ENCODE data around the gene C16orf89.
A peak's percentile ranks its signal among the peaks of the same experiment; 100 is the strongest.
"Not testable (repeated sequence)": the region's sequence is repeated elsewhere in the genome, so short reads cannot be mapped to it uniquely, and the experiment has no call there.

C16orf89 gene

GRCh38 chr16:5084802-5085201, 19.0 kb upstream of the C16orf89 start:
- peak; percentile 30 to 44 for DNase-seq (ENCODE audit: low read depth in 2 of 2)

GRCh38 chr16:5084099-5084731, 18.5 kb upstream of the C16orf89 start:
- not testable (repeated sequence) for DNase-seq (ENCODE audit: low read depth in 2 of 2)

GRCh38 chr16:5083646-5084045, 17.9 kb upstream of the C16orf89 start:
- DNase-seq (ENCODE audit: low read depth in 2 of 2) = not testable (repeated sequence)

- DNase-seq (ENCODE audit: low read depth in 2 of 2) = not testable (repeated sequence)
These were observed 15.2 kb upstream of the C16orf89 start for GRCh38 chr16:5080996-5081395.

GRCh38 chr16:5080461-5080860, 14.7 kb upstream of the C16orf89 start:
- not testable (repeated sequence) for DNase-seq (ENCODE audit: low read depth in 2 of 2)

GRCh38 chr16:5078626-5079025, 12.9 kb upstream of the C16orf89 start:
- no peak for DNase-seq (ENCODE audit: low read depth in 2 of 2)

GRCh38 chr16:5077304-5077703, 11.5 kb upstream of the C16orf89 start:
- DNase-seq (ENCODE audit: low read depth in 2 of 2) = no peak

GRCh38 chr16:5075637-5076036, 9.9 kb upstream of the C16orf89 start:
- no peak for DNase-seq (ENCODE audit: low read depth in 2 of 2)

- DNase-seq (ENCODE audit: low read depth in 2 of 2) = not testable (repeated sequence)
These were observed 8.0 kb upstream of the C16orf89 start for GRCh38 chr16:5073771-5074170.

- no peak for DNase-seq (ENCODE audit: low read depth in 2 of 2)
These were observed 7.5 kb upstream of the C16orf89 start for GRCh38 chr16:5073279-5073629.

GRCh38 chr16:5072334-5073278, 6.8 kb upstream of the C16orf89 start:
- no peak for DNase-seq (ENCODE audit: low read depth in 2 of 2)

- DNase-seq (ENCODE audit: low read depth in 2 of 2) = peak; percentile 82 to 85
These were observed 6.1 kb upstream of the C16orf89 start, which contains the start of gene ALG1 for GRCh38 chr16:5071681-5072333. TSS of gene ALG1 (plus strand) at chr16:5071843. CDS start at chr16:5071850, 7 bp downstream.

- no peak for DNase-seq (ENCODE audit: low read depth in 2 of 2)
These were observed 5.6 kb upstream of the C16orf89 start for GRCh38 chr16:5071341-5071680.

- DNase-seq (ENCODE audit: low read depth in 2 of 2) = no peak
These were observed 4.9 kb upstream of the C16orf89 start for GRCh38 chr16:5070431-5071186.

GRCh38 chr16:5069854-5070253, 4.1 kb upstream of the C16orf89 start:
- no peak for DNase-seq (ENCODE audit: low read depth in 2 of 2)

- no peak for DNase-seq (ENCODE audit: low read depth in 2 of 2)
These were observed 3.3 kb upstream of the C16orf89 start for GRCh38 chr16:5069048-5069447.

GRCh38 chr16:5066511-5066910, 755 bp upstream of the C16orf89 start:
- no peak for DNase-seq (ENCODE audit: low read depth in 2 of 2)

- DNase-seq (ENCODE audit: low read depth in 2 of 2) = no peak
These were observed 430 bp downstream of the C16orf89 start for GRCh38 chr16:5065326-5065725.

GRCh38 chr16:5064915-5065314, 841 bp downstream of the C16orf89 start:
- DNase-seq (ENCODE audit: low read depth in 2 of 2) = no peak

GRCh38 chr16:5062790-5063765, 2.7 kb downstream of the C16orf89 start:
- DNase-seq (ENCODE audit: low read depth in 2 of 2) = no peak

GRCh38 chr16:5062051-5062450, 3.7 kb downstream of the C16orf89 start:
- no peak for DNase-seq (ENCODE audit: low read depth in 2 of 2)
